Neural crest cell (in vitro differentiated cells): ENCODE results near the gene FARP2. TPM values are rescaled to one million over a fixed set of nuclear protein-coding genes. Genes with fewer than 3 reads are reported as not detected.
"Not testable (repeated sequence)": the region's sequence is repeated elsewhere in the genome, so short reads cannot be mapped to it uniquely, and the experiment has no call there.

Experiments used
- DNase-seq: peaks from one replicate; pipeline ENCODE4 v3.0.0; 2021; ENCODE audit warnings: low read depth, mixed read lengths, low spot score
- H3K27ac Mint-ChIP-seq: one replicate; pipeline ENCODE4 v1.8.0; 2021; ENCODE audit warnings: mild to moderate bottlenecking, mixed read lengths; ENCODE audit not compliant: unreplicated experiment
- H3K27me3 Mint-ChIP-seq: 2 replicates; pipeline ENCODE4 v1.8.0; 2021; ENCODE audit warnings: low read depth, mild to moderate bottlenecking, mixed read lengths
- H3K36me3 Mint-ChIP-seq: 2 replicates; pipeline ENCODE4 v1.8.0; 2021; ENCODE audit warnings: low read depth, mild to moderate bottlenecking, mixed read lengths
- H3K4me1 Mint-ChIP-seq: 2 replicates; pipeline ENCODE4 v1.8.0; 2021; ENCODE audit warnings: mixed read lengths
- H3K4me3 Mint-ChIP-seq: one replicate; pipeline ENCODE4 v1.8.0; 2021; ENCODE audit warnings: mild to moderate bottlenecking, mixed read lengths
- H3K9me3 Mint-ChIP-seq: 2 replicates; pipeline ENCODE4 v1.8.0; 2021; ENCODE audit warnings: mixed read lengths
- CTCF ChIP-seq: fragments of 200-600 bp; sonication (generic); conservative IDR thresholded peaks from 2 replicates; pipeline ENCODE4 v1.5.0; 2021; ENCODE audit warnings: antibody characterized with exemption, mild to moderate bottlenecking
- total RNA-seq: library from RNA; stranded (reverse); gene quantifications from 2 replicates; pipeline ENCODE4 v1.2.1, GENCODE V29; 2021

FARP2 gene
- total RNA-seq, 1 donor from 2014 or later: 36.1 TPM

- Mint-ChIP-seq H3K4me1 (no peaks in the 10 kb centered on the region), H3K4me3 (no peak overlapping the region), H3K27me3 (no peaks in the 10 kb centered on the region), H3K9me3 (peaks cover 3% of the 10 kb centered on the region), H3K27ac (no peak overlapping the region), H3K36me3 (peaks cover 22% of the 10 kb centered on the region)
- DNase-seq: no peak
- no peak for TF ChIP-seq CTCF
These were observed 76.9 kb downstream of the FARP2 start for GRCh38 chr2:241432824-241433448.

- no peak overlapping the region for H3K4me3 Mint-ChIP-seq
These were observed 81.1 kb downstream of the FARP2 start for GRCh38 chr2:241437179-241437578.

GRCh38 chr2:241441492-241441891, 85.4 kb downstream of the FARP2 start:
- no peaks in the 10 kb centered on the region for H3K4me1 Mint-ChIP-seq
- no peaks in the 10 kb centered on the region for H3K27me3 Mint-ChIP-seq
- no peak overlapping the region for H3K27ac Mint-ChIP-seq
- peaks cover 2% of the 10 kb centered on the region for H3K36me3 Mint-ChIP-seq
- no peak overlapping the region for H3K4me3 Mint-ChIP-seq
- no peak for DNase-seq
- no peak for TF ChIP-seq CTCF
- H3K9me3 Mint-ChIP-seq: no peaks in the 10 kb centered on the region

More at GRCh38 chr2:241437179-241437578, 81.1 kb downstream of the FARP2 start:
- H3K27me3 Mint-ChIP-seq: no peaks in the 10 kb centered on the region
- TF ChIP-seq CTCF: no peak
- peaks cover 9% of the 10 kb centered on the region for H3K36me3 Mint-ChIP-seq
- no peaks in the 10 kb centered on the region for H3K4me1 Mint-ChIP-seq
- H3K27ac Mint-ChIP-seq: no peak overlapping the region
- H3K9me3 Mint-ChIP-seq: no peaks in the 10 kb centered on the region
- no peak for DNase-seq

GRCh38 chr2:241443486-241444223, 87.6 kb downstream of the FARP2 start:
- DNase-seq: no peak
- TF ChIP-seq CTCF: no peak

GRCh38 chr2:241445426-241445825, 89.3 kb downstream of the FARP2 start:
- no peak for TF ChIP-seq CTCF
- DNase-seq: no peak
- no peaks in the 10 kb centered on the region for H3K4me1 Mint-ChIP-seq
- H3K4me3 Mint-ChIP-seq: no peak overlapping the region
- H3K36me3 Mint-ChIP-seq: no peaks in the 10 kb centered on the region
- H3K27me3 Mint-ChIP-seq: no peaks in the 10 kb centered on the region
- H3K27ac Mint-ChIP-seq: no peak overlapping the region
- no peaks in the 10 kb centered on the region for H3K9me3 Mint-ChIP-seq

More at GRCh38 chr2:241443486-241444223, 87.6 kb downstream of the FARP2 start:
- Mint-ChIP-seq H3K4me3 (no peak overlapping the region), H3K9me3 (no peaks in the 10 kb centered on the region), H3K36me3 (peaks cover 2% of the 10 kb centered on the region), H3K4me1 (no peaks in the 10 kb centered on the region), H3K27me3 (no peaks in the 10 kb centered on the region), H3K27ac (no peak overlapping the region)

- not testable (repeated sequence) for DNase-seq, H3K27ac Mint-ChIP-seq, H3K27me3 Mint-ChIP-seq, H3K4me3 Mint-ChIP-seq, H3K4me1 Mint-ChIP-seq, H3K36me3 Mint-ChIP-seq, H3K9me3 Mint-ChIP-seq
These were observed 94.0 kb downstream of the FARP2 start for GRCh38 chr2:241450092-241450491.
